Stomach (tissue), 4 donors: ENCODE measurements around the gene ZXDC.

Experiments used
- CTCF ChIP-seq, 7 experiments: fragments of 450-650 bp in 4 of 7; fragments of 200-600 bp in 3 of 7; sonication (generic) in 3 of 7; IDR thresholded peaks; one replicate each; pipeline ENCODE4 v1.5.1; 2016 to 2019; ENCODE audit warnings: antibody characterized with exemption in 7 of 7, control low read depth in 2 of 7, mild to moderate bottlenecking in 1 of 7
- POLR2A ChIP-seq, 4 donors: fragments of 450-650 bp; IDR thresholded peaks; one replicate each; pipeline ENCODE4 v1.6.1; 2016; ENCODE audit warnings: antibody characterized with exemption in 4 of 4, control low read depth in 2 of 4, mild to moderate bottlenecking in 1 of 4, moderate library complexity in 1 of 4

- TF ChIP-seq CTCF (IDR thresholded peaks at IDR 0.05), result no peak
- TF ChIP-seq POLR2A (IDR thresholded peaks at IDR 0.05), result no peak
Observed at GRCh38 chr3:126468028-126468891, 7.4 kb downstream of the ZXDC start.
